Measurements from ENCODE around the gene FAM135A.

Gene FAM135A

DNA sequence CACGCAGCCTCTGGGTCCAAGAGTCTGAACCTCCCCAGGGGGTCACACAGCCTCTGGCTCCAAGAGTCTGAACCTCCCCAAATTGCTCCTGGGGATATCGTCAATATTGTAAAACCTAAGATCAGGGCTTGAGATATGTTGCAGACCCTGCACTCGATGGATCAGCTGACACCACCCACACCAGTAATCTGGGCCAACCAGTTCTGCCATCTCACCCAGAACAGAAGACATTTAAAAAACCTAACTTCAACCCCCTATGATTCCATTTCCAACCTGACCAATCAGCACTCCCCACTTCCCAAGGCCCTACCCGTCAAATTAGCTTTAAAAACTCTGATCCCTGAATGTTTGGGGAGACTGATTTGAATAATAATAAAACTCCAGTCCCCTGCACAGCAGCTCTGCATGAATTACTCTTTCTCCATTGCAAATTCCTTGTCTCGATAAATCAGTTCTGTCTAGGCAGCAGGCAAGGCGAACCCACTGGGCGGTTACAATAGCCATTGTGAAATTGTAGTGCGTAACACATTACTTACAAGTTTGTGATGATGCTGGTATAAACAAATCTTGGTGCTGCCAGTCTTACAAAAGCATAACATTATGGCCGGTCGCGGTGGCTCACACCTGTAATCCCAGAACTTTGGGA lies 32.4 kb upstream of the FAM135A start:
- H3K4me1 ChIP-seq (ENCODE audit: control insufficient read depth, insufficient read depth, low read length) = no peaks in the 10 kb centered on the region
- no peaks in the 10 kb centered on the region for H3K27me3 ChIP-seq (ENCODE audit: control insufficient read depth, insufficient read depth, low read length)
- H3K9ac ChIP-seq (ENCODE audit: low read length) = no peak overlapping the region
- H3K36me3 ChIP-seq (ENCODE audit: control insufficient read depth, insufficient read depth, low read length) = no peaks in the 10 kb centered on the region
- no peak overlapping the region for H3K4me3 ChIP-seq (ENCODE audit: low read length)
- no peak overlapping the region for H3K27ac ChIP-seq (ENCODE audit: low read depth, low read length)

DNA sequence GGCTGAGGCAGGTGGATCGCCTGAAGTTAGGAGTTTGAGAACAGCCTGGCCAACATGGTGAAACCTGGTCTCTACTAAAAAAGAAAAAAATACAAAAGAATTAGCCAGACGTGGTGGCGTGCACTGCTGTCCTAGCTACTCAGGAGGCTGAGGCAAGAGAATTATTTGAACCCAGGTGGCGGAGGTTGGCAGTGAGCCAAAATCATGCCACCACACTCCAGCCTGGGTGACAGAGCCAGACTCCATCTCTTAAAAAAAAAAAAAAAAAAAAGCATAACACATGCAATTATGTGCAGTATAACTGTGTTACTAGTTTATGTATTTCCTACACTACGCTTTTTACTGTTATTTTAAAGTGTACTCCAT lies 31.9 kb upstream of the FAM135A start:
- no peak overlapping the region for H3K4me3 ChIP-seq (ENCODE audit: low read length)
- H3K27me3 ChIP-seq (ENCODE audit: control insufficient read depth, insufficient read depth, low read length) = no peaks in the 10 kb centered on the region
- no peak overlapping the region for H3K9ac ChIP-seq (ENCODE audit: low read length)
- no peaks in the 10 kb centered on the region for H3K36me3 ChIP-seq (ENCODE audit: control insufficient read depth, insufficient read depth, low read length)
- no peak overlapping the region for H3K27ac ChIP-seq (ENCODE audit: low read depth, low read length)
- H3K4me1 ChIP-seq (ENCODE audit: control insufficient read depth, insufficient read depth, low read length) = no peaks in the 10 kb centered on the region

GRCh38 chr6:70385901-70386300 lies 27.4 kb upstream of the FAM135A start:
- Histone ChIP-seq H3K27ac (ENCODE audit: low read depth, low read length) (no peak overlapping the region), H3K4me3 (ENCODE audit: low read length) (no peak overlapping the region), H3K36me3 (ENCODE audit: control insufficient read depth, insufficient read depth, low read length) (no peaks in the 10 kb centered on the region), H3K9ac (ENCODE audit: low read length) (no peak overlapping the region), H3K27me3 (ENCODE audit: control insufficient read depth, insufficient read depth, low read length) (no peaks in the 10 kb centered on the region), H3K4me1 (ENCODE audit: control insufficient read depth, insufficient read depth, low read length) (no peaks in the 10 kb centered on the region)

DNA sequence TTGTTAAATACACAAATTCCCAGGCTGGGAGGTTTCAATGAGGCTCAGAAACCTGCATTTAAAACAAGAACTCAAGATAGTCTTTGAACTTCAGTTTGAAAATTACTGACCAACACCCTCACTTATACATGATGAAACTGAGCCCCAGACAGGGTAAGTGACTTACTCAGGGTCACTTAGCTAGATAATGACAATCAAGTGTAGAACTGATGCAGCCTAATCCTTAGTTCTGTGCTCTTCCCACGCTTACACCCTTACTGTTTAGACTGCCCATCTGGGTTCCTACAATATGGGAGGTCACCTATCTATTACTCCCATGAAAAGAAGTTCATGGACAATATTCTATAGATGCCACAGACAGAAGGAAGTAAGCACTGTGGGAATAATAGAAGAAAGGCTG lies 24.5 kb upstream of the FAM135A start:
- Histone ChIP-seq H3K36me3 (ENCODE audit: control insufficient read depth, insufficient read depth, low read length) (no peaks in the 10 kb centered on the region), H3K4me1 (ENCODE audit: control insufficient read depth, insufficient read depth, low read length) (no peaks in the 10 kb centered on the region), H3K27ac (ENCODE audit: low read depth, low read length) (no peak overlapping the region), H3K27me3 (ENCODE audit: control insufficient read depth, insufficient read depth, low read length) (no peaks in the 10 kb centered on the region), H3K4me3 (ENCODE audit: low read length) (no peak overlapping the region), H3K9ac (ENCODE audit: low read length) (no peak overlapping the region)

DNA sequence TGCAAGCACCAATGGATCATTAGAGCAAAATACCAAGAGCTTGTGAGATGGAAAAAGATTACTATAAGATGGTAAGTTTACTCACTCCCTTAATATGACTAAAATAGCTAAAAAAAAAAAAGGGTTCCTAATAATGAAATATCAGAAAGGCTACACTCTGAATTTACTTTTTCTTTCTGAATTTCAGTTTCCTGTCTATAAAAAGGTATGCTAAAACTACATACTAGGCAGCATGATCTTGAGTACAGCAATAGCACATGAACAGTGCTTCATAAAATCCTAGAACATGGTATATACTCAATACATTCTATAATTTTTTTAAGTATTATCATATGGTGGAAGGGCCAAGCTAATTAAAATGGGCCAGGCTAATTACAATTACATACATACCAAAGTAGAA lies 24.0 kb upstream of the FAM135A start:
- Histone ChIP-seq H3K27ac (ENCODE audit: low read depth, low read length) (no peak overlapping the region), H3K4me3 (ENCODE audit: low read length) (no peak overlapping the region), H3K9ac (ENCODE audit: low read length) (no peak overlapping the region), H3K4me1 (ENCODE audit: control insufficient read depth, insufficient read depth, low read length) (no peaks in the 10 kb centered on the region), H3K36me3 (ENCODE audit: control insufficient read depth, insufficient read depth, low read length) (no peaks in the 10 kb centered on the region), H3K27me3 (ENCODE audit: control insufficient read depth, insufficient read depth, low read length) (no peaks in the 10 kb centered on the region)

DNA sequence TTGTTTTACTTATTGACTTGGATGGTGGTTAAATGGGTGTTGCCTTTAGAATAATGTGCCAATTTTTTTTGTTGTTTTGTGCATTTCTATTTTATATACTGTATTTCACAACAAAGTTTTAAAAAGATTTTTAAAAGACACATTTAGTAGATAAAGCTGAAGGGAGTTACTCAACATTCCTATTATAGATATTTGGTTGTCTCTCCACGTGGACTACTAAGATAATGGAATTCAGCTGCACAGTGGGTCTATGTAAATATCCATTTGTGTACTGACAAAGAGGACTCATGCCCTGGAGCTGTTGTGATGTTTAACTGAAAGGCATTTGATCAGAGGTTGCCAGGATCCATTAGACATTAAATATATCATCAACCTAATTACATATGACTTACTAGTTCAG lies 23.2 kb upstream of the FAM135A start:
- H3K27me3 ChIP-seq (ENCODE audit: control insufficient read depth, insufficient read depth, low read length) = no peaks in the 10 kb centered on the region
- no peak overlapping the region for H3K27ac ChIP-seq (ENCODE audit: low read depth, low read length)
- no peak overlapping the region for H3K4me3 ChIP-seq (ENCODE audit: low read length)
- no peaks in the 10 kb centered on the region for H3K4me1 ChIP-seq (ENCODE audit: control insufficient read depth, insufficient read depth, low read length)
- no peaks in the 10 kb centered on the region for H3K36me3 ChIP-seq (ENCODE audit: control insufficient read depth, insufficient read depth, low read length)
- no peak overlapping the region for H3K9ac ChIP-seq (ENCODE audit: low read length)

GRCh38 chr6:70391492-70391891 lies 21.8 kb upstream of the FAM135A start:
- H3K27ac ChIP-seq (ENCODE audit: low read depth, low read length) = no peak overlapping the region
- H3K36me3 ChIP-seq (ENCODE audit: control insufficient read depth, insufficient read depth, low read length) = no peaks in the 10 kb centered on the region
- H3K27me3 ChIP-seq (ENCODE audit: control insufficient read depth, insufficient read depth, low read length) = no peaks in the 10 kb centered on the region
- no peaks in the 10 kb centered on the region for H3K4me1 ChIP-seq (ENCODE audit: control insufficient read depth, insufficient read depth, low read length)
- H3K9ac ChIP-seq (ENCODE audit: low read length) = no peak overlapping the region
- H3K4me3 ChIP-seq (ENCODE audit: low read length) = no peak overlapping the region

DNA sequence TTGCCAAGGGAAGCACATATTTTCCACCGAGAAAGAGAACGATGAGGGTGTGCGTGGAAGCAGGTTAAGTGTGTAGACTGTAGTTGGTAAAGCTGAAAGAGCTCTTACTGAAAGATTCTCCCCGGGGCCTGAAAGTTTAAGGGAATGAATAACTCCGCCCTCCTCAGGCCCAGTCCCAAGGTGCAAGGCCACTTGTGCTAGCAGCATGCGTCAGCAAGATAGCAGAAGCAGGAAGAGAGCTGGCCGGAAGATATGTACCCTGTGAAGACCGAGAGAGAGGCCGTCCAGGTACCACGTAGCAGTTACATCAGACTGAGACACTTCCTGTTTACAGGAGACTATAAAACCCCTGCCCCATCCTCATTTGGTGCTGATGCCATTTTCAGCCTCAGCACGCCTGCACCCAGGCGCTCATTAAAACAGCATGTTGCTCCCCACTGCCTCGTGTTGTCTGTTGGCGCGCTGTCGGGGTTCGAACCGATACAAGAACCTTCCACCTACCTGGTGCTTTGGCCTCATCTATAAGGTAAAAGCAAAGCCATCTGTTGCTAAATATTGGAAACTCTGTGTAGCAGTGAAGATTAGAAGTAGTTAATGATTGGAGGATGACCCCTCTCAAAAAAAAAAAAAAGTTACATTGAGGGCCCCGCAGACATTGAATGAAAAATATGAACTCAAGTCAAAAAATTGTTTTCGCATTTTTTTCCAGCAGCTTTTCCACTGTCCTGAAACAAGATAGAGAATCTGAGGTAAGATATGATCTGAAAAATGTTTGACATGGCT lies 18.6 kb upstream of the FAM135A start:
- H3K9ac ChIP-seq (ENCODE audit: low read length) = no peak overlapping the region
- no peak overlapping the region for H3K4me3 ChIP-seq (ENCODE audit: low read length)
- no peaks in the 10 kb centered on the region for H3K36me3 ChIP-seq (ENCODE audit: control insufficient read depth, insufficient read depth, low read length)
- no peaks in the 10 kb centered on the region for H3K4me1 ChIP-seq (ENCODE audit: control insufficient read depth, insufficient read depth, low read length)
- H3K27me3 ChIP-seq (ENCODE audit: control insufficient read depth, insufficient read depth, low read length) = no peaks in the 10 kb centered on the region
- no peak overlapping the region for H3K27ac ChIP-seq (ENCODE audit: low read depth, low read length)

DNA sequence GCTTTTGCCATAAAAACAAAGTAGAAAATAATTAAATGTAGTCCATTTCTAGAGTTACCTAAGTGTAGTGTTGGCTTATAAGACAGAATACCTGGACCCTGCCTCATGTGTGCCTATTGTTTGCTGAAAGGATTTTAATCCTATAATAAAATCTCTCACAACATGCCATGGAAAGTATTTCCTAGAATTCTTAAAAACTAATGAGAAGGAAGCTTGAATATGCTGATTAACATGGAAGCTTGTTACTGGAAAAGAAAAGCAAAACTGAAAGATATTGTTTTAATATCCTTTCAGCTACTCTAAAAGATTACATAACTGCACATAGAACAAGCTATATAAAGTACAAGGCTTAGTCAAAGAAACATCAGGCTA lies 18.0 kb upstream of the FAM135A start:
- Histone ChIP-seq H3K4me1 (ENCODE audit: control insufficient read depth, insufficient read depth, low read length) (no peaks in the 10 kb centered on the region), H3K9ac (ENCODE audit: low read length) (no peak overlapping the region), H3K36me3 (ENCODE audit: control insufficient read depth, insufficient read depth, low read length) (no peaks in the 10 kb centered on the region), H3K4me3 (ENCODE audit: low read length) (no peak overlapping the region), H3K27me3 (ENCODE audit: control insufficient read depth, insufficient read depth, low read length) (no peaks in the 10 kb centered on the region), H3K27ac (ENCODE audit: low read depth, low read length) (no peak overlapping the region)

- Histone ChIP-seq H3K27ac (ENCODE audit: low read depth, low read length) (no peak overlapping the region), H3K4me3 (ENCODE audit: low read length) (no peak overlapping the region), H3K36me3 (ENCODE audit: control insufficient read depth, insufficient read depth, low read length) (no peaks in the 10 kb centered on the region), H3K27me3 (ENCODE audit: control insufficient read depth, insufficient read depth, low read length) (no peaks in the 10 kb centered on the region), H3K4me1 (ENCODE audit: control insufficient read depth, insufficient read depth, low read length) (no peaks in the 10 kb centered on the region), H3K9ac (ENCODE audit: low read length) (no peak overlapping the region)
Observed at GRCh38 chr6:70396163-70396562, 17.1 kb upstream of the FAM135A start.

GRCh38 chr6:70396796-70397729 lies 16.2 kb upstream of the FAM135A start:
- no peaks in the 10 kb centered on the region for H3K4me1 ChIP-seq (ENCODE audit: control insufficient read depth, insufficient read depth, low read length)
- H3K4me3 ChIP-seq (ENCODE audit: low read length) = no peak overlapping the region
- no peaks in the 10 kb centered on the region for H3K27me3 ChIP-seq (ENCODE audit: control insufficient read depth, insufficient read depth, low read length)
- no peak overlapping the region for H3K9ac ChIP-seq (ENCODE audit: low read length)
- no peaks in the 10 kb centered on the region for H3K36me3 ChIP-seq (ENCODE audit: control insufficient read depth, insufficient read depth, low read length)
- H3K27ac ChIP-seq (ENCODE audit: low read depth, low read length) = no peak overlapping the region

- no peaks in the 10 kb centered on the region for H3K4me1 ChIP-seq (ENCODE audit: control insufficient read depth, insufficient read depth, low read length)
- H3K4me3 ChIP-seq (ENCODE audit: low read length) = no peak overlapping the region
- H3K27ac ChIP-seq (ENCODE audit: low read depth, low read length) = no peak overlapping the region
- H3K27me3 ChIP-seq (ENCODE audit: control insufficient read depth, insufficient read depth, low read length) = no peaks in the 10 kb centered on the region
- no peaks in the 10 kb centered on the region for H3K36me3 ChIP-seq (ENCODE audit: control insufficient read depth, insufficient read depth, low read length)
- H3K9ac ChIP-seq (ENCODE audit: low read length) = no peak overlapping the region
Observed at GRCh38 chr6:70398783-70399728, 14.3 kb upstream of the FAM135A start.

Data from rectal smooth muscle tissue (tissue), 1 donor.